Stimulated activated CD8-positive, alpha-beta memory T cell treated with anti-CD3 and anti-CD28 coated beads, Interleukin-12 subunit alpha, Interleukin-12 subunit beta, amount 100 ng/mL, for 4 hours (primary cell): Measurements from ENCODE around the gene NBL1.

Experiments
- DNase-seq: peaks from one replicate; pipeline ENCODE4 v3.0.0-alpha.2; 2020; ENCODE audit warnings: low read depth

The NBL1 gene, protein sequence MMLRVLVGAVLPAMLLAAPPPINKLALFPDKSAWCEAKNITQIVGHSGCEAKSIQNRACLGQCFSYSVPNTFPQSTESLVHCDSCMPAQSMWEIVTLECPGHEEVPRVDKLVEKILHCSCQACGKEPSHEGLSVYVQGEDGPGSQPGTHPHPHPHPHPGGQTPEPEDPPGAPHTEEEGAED

DNA sequence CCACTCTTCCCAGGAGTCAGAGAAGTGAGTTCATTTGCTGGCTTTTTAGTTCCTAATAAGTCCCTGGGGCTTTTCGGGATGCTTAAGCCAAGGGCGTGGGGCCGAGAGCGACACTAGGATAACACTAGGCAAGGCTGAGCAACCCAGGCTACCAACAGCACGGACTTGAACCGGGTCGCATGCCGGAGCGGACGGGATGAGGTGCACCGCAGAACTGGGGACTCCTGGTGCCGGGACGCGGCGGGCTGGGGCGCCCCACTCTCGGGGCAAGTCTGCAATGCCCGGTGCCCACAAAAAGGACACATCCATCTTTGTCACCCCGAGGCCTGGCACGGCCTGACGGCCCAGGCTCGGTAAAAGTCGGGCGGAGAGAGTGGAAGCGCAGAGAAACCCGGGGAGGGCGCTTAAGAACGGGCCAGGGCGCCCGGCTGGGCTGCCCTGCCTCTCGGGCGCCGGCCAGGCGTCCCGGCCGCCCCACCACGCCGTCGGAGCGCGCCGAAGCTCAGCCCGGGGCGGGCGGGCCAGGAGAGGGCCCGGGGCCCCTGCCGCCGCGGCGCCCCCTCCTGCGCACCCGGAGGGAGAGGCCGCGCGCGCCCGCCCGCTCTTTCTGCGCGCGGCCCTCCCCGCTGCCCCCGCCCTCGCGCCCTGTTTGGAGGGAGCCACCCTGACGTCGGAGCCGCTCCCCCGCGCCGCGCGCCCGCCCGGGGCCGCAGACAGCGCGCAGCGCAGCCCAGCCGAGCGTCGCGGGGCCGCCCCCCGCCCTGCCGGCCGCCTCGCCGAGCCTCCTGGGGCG is at the start of gene NBL1:
TSS of gene NBL1 (plus strand) at position 710 of the 793 bp plus-strand sequence. CDS start 10,720 bp downstream, outside the sequence.
- peak; percentile 68 for DNase-seq

DNA sequence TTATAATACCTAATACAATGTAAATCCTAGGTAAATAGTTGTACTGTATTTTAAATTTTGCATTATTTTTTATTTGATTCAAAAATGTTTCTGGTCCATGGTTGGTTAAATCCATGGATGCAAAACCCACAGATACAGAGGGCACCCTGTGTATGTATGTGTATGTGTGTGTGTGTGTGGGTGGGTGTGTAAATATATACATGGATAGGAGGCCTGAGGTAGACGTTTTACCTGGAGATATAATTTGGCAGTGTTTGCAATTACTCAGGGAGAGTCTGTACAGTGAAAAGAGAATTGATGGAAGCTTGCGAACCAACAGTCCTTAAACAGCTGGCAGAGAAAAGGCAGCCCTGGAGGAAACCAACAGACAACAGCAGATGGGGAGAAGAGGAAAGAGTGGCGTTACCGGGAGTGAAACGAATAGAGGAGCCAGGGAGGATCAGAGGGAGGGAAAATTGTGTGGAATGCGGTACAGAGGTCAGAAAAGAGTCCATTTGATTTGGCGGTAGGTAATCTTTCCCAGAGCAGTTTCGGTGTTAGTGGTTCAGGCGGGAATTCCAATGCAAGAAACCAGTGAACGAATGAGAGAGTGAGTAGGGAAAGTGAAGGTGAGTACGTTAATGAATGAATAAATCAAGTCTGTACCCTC is 47.9 kb upstream of the NBL1 start:
- no peak for DNase-seq

DNA sequence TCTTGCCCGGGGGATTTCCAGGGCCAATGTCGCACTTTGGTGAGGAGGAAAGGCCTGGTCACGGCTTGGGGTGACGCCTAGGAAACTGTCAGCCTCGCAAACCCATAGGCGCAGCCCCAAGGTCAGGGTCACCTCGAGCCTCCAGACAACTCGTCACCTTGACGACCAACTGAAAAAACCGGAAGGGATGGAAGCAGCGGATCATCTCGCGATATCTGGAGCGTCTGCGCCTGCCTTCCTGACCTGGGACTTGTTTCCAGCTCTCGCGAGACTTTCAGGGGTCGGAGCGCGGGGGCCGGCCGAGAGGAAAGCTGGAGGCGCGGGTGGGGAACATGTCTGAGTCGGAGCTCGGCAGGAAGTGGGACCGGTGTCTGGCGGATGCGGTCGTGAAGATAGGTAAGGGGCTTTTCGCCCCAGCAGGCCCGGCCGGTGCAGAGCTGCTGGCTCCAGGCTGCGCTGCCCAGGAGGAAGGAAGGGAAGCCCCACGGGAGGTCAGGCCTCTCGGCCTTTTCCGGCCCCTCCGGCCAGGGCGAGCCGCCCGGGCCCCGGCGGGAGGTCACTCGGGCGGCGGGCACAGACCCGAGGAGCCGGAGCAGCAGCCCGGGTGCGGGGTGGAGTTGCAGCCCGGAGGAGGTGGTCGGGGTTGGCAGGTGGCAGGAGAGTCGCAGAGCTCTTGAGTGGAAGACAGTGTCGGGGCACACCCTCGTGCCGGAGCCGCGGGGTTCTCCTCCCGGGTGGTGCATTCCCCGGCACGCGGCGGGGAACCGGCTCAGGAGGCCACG is 47.2 kb upstream of the NBL1 start:
- peak; percentile 96 for DNase-seq

DNA sequence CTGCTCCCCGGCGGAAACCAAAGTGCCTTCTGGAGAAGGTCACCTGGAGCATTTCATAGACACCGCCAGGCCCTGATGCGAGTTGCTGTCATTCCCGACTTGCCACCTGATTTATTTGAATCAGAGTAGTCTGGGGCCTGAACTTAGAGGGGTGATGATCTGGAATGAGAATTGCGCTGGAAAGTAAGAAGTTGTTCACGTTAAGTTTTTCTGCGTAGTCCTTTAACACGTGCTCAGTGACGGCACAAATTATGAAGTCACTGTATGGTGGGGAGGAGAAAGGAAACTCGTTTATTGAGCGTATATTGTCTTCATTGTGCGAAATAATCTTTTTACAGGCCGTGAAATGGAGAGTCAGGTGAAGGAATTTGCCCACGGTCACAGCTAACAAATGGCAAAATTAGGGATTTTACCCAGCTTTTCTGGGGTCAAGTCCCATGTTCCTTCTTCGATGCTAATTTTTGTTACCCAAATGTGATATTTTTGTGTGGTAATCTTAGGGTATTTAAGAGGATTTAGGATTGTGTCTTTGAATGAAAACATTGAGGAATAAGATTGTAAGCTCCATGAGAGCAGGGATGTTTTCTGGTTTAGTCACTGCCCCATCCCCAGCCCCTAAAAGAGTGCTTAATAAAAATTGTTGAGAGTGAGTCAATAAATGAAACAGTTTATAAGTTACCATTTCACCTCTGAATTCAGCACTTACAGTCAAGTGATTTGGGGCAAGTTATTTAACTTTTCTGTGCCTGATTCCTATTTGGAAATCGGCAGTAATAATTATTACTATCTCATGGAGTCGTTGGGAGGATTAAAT is 46.4 kb upstream of the NBL1 start:
- no peak for DNase-seq

DNA sequence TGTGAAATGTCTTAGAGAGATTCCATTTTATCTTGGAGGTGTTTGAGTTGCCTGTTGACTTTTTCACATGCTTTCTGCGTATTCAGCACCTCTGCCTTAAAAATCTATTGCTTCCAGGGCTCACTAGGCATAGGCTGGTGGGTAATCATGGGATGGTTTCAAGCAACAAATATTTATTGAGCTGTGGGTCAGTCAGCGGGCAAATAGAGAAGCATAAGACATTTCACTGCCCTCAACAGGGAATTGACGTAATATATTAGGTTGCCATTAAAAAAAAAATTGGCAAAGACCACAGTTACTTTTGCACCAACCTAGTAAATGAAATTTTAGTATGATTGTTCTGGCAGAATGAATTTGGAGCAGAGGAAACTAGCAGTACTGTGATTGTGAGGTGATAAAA is 44.3 kb upstream of the NBL1 start:
- DNase-seq = no peak

DNA sequence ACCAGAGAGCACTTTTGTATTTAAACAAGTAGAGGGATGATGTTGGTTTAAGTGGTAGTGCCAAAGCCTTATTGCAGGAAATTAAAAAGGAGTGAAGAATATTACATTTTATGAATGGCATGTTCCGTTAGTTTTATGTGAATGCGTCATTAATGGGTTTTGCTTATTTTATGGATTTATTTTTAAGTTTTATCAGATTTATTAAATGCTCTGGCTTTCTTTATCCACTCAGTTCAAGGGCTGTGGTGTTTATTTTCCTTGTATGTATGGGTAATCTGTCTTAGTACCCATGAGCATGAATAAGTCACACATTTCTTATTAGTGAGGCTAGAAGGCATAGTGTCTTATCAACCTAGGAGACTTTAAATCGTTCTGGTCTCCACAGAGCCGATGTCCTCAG is 41.6 kb upstream of the NBL1 start:
- DNase-seq = no peak

DNA sequence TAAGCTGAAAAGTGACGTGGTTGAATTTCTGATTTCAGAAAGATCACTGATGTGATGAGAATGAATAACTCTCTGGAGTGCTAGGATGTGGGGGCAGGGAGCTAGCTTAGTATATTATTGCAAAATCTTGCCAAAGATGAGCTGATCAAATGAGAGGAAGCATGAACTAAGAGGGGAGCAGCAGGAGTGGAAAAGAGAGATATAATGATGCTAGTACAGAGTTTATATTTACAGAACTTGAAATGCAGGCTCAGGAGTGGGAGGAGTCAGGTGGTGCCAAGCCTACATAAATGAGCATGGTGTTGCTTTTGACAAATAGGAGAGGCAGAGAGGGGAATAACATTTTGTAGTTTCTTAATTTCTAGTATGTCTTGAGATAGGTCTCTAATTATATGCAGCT is 38.1 kb upstream of the NBL1 start:
- no peak for DNase-seq

DNA sequence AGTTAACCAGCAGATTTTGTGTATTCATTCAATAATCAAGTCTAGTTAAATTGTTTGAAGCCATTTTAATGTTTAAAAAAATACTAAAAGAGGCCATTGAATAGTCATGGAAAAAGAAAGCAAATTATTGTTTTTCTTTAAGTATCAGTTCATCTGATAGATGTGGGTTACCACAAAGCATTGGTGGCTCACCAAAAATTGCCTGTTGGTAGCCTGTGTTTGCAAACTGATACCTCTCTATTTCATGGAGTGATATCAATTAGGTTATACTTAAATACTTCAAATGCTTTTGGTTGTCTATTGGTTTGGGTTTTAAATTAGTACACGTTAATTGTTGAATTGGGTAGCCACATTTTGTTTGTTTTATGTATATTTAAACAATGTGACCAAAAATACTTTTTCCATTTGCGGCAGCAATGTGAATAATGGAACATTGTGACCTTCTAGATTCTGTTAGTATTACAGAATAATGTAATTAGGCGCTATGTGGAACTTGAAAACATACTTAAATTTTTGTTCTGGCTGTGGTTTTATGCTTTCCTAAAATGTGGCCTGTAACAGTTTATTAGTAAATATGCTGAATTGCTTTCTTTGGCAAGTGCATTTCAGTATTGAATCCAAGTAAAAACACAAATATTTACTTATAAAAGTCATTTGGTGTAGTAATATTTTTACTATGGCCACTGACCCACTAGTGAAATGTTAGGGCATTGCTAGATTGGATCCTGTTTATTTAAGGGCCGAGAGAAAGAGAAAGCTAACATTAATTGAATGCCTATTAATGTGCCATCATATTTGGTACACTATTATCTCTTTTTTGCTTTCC is 37.1 kb upstream of the NBL1 start:
- no peak for DNase-seq

DNA sequence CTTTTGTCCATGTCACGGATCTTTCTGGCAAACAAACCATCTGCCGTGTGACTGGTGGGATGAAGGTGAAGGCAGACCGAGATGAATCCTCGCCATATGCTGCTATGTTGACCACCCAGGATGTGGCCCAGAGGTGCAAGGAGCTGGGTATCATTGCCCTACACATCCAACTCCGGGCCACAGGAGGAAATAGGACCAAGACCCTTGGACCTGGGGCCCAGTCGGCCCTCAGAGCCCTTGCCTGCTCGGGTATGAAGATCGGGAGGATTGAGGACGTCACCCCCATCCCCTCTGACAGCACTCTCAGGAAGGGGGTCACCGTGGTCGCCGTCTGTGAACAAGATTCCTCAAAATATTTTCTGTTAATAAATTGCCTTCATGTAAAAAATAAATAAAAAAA is 35.9 kb upstream of the NBL1 start:
- no peak for DNase-seq

DNA sequence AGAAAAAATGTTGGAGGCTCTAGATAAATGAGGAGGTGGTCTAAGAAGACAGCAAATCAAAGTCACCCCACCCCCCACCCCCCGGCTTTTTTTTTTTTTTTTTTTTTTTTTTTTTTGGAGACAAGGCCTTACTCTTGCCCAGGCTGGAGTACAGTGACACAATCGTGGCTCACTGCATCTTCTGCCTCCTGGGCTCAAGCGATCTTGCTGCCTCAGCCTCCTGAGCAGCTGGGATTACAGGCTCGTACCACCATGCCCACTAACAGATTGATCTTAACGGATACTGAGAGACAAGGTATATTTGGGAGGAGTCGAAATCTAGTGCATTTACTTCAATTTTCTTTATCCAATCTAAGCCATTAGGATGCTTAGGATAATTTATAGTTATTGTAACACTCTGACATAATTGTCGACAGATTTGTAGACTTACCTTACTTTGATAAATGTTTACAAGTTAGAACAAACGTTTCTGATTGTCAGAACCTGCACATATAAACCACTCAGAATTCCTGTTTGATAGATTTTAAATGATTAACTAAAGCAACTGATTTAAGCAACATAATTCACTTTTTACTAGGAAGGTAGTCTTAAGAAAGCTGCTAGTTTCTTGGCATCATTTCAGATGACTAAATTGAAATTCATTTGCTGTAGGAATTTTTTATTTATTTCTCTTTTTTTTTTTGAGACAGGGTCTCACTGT is 33.7 kb upstream of the NBL1 start:
- DNase-seq = no peak

DNA sequence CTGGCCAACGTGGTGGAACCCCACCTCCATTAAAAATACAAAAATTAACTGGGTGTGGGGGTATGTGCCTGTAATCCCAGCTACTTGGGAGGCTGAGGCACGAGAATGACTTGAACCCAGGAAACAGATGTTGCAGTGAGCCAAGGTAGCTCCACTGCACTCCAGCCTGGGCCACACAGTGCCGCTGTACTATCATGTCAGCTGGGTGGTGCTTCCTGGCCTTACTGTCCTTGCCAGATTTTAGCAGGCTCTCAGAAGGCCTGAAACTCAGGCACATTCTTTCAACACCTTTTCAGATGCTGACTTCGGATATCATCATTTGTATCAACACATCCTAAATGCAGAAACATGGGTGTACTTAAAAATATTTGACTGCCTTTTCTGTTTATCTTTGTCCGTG is 31.6 kb upstream of the NBL1 start:
- DNase-seq = no peak

DNA sequence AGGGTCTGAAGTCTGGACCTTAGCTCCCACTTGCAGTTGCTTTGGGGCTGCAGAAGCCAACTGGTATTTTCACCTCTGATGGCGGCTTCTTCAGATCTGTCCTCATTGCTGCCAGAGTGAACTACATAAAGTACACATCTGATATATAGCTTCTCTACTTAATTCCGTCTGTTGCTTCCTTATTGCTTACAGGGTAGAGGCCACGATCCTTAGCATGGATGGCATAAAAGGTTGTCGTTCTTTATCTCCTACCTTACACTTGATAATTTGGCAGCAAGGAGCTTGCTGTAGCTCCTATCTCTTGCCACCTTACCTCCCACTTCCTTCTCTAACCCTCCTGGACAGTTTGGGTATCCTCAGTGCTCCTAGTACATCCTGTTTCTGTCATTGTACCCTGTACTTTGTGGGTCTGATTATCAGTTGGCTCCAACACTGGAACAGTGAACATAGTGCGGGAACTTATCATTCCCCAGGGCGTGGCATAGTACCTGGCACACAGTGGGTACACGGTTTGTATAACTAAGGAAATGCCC is 30.9 kb upstream of the NBL1 start:
- DNase-seq = no peak

DNA sequence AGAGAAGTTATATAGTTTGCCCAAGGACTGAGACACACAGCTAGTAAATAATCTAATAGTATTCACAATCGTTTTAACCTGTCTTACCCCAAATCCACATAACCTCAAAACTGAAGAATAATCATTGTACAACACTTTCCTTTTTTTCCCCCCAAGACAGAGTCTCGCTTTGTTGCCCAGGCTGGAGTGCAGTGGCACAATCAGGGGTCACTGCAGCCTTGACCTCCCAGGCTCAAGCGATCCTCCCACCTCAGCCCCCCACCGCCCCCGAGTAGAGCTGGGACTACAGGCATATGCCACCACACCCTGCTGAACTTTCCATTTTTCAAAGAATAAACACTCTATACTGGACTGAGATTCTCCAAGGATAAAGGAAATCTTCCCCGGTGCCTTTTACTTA is 28.7 kb upstream of the NBL1 start:
- no peak for DNase-seq

DNA sequence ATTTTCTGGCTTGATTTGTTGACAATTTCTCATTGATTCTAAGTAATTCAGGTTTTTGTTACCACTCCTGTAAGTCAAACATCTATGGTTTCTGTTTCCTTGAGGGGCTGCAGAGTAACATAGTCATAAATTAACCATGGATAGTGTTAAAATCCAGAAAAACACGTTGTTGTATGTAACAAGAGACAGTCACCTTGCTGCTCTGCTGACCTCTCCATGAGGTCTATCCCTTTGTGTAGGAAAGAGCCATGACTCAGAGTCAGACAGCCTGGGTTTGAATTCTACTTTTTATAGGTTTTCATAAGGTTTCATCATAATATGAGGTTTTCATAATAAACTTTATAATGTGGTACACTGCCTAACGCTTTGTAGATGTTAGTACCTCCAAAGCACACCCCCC is 27.6 kb upstream of the NBL1 start:
- DNase-seq = no peak

DNA sequence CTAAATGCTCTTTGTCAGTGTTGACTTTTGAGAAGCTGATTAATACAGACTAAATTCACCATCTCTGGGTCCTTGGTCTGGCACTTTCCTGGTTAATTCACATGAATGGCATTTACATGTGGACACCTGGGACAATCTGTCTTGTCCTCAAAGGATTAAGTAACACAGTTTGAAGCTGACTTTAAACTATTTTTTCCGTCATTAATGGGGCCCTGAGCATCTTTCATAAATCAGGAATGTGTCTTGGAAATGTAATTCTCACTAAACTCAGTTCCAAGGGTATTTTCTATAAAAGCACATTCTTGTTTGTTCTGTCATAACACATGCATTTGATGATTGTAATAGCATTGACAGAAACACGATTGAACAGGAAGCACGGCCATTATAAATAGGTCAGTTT is 26.7 kb upstream of the NBL1 start:
- no peak for DNase-seq

DNA sequence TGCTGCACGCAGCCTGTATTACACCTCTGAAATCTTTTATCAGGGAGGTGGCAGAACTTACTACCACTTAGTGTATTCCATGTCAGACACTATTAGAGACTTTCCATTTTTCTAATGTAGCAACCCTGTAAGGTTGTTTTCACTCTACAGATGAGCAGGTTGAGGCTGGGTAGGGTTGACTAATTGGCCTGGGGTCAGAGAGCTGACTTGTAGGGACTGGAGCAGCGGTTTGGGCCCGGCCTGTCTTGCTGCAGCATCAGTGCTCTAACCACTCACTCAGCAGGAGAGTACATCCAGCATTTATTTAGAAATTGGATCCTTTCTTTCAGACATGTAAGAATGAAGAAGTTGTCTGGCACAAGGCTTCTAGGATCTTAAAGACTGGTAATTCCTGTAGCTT is 25.7 kb upstream of the NBL1 start:
- no peak for DNase-seq

DNA sequence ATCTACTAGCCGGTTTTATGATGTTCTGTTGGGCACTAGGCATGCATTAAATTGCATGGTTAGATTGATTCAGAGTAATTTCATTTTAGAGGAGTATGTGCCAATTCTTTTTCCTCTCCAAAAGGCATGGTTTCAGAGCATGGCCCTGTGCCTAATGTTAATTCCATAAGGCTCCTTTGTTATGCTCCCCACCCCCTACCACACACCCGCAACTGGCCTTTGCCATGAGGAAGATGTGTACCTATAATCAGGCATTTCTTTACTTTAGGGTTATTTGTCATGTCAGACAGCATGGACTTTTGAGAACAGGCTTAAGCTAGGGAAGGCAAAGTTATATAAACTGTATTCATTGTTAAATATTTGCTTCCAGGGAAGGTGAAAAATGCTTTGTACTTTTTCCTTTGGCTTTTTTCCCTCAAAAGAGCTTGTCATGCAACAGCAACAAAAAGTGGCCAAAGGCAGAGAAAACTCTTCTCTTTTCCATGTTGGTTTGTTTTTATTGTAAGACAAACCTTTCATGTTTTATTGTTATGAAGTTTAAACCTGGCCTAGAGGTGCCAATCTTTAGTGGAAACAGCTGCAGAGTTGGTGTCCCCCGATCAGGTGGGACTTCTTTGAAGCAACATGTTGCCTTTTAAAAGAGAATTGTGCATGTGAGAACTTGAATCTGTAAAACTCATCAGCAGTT is 24.3 kb upstream of the NBL1 start:
- no peak for DNase-seq

DNA sequence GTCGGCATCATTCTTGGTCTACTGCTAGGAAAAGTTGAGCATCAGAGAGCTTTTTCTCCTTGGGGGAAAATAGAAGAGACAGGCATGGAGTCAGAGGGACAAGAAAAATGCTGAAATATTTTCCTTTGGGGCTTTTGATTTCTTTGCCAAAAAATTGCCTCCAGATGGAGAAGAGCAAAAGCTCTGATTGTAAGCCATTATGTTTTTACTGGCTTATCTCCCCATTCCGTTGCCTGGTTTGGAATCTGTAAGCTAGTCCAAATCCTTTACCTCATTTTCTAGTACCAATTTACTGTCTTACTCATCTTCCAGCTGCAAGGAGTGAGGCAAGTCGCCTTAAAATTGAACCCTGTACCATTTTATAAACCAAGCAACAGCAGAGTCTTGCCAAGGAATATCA is 23.3 kb upstream of the NBL1 start:
- DNase-seq = no peak

DNA sequence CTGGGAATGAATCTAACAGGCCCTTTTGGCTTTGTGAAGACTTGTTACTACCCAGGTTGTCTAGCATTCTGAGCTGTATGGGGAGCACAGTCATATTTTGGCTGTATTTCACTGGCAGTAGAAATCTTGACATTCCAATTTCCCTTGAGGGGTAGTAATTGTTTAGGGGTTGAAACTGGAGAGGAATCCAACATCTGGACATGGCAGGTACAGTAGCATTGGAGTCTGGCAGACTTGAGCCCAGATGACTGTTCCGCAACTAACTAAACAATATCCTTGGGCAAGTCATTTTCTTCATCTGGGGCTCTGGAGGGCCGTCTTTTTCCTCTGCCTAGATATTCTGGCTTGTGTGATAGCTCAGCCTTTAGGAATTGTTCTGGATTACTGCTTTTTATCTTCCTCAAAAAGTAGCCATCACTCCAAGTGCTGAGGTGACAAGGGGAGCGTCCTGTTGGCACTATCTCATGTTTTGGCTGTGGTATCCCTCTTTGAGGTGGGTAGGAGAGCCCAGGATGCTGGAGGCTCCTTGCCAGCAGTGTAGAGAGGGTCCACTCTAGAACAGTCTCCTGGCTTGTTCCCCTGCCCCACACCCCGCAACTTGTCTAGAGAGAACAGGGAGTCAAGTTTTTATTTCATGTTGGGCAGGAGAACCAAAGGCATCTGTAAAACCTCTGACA is 22.7 kb upstream of the NBL1 start:
- no peak for DNase-seq
